Esophagus muscularis mucosa (tissue), 4 donors: ENCODE results near the gene GPR78. TPM values are rescaled to one million over a fixed set of nuclear protein-coding genes. Genes with fewer than 3 reads are reported as not detected.

ENCODE experiments used
- DNase-seq: peaks from one replicate; pipeline ENCODE4 v3.0.0-alpha.2; 2017; ENCODE audit errors: extremely low spot score
- H3K27ac ChIP-seq, 4 donors: fragments of 200-600 bp; sonication (generic); replicated peaks in 1 of 4; 1 replicate in 3 of 4; 2 replicates in 1 of 4; pipeline ENCODE4 v1.5.1; 2016 to 2019; ENCODE audit warnings: mild to moderate bottlenecking in 1 of 4
- H3K27me3 ChIP-seq, 4 donors: fragments of 200-600 bp; sonication (generic); one replicate each; pipeline versions ENCODE4 v1.5.1 to v1.6.0; 2016 to 2019
- H3K36me3 ChIP-seq, 4 donors: fragments of 200-600 bp; sonication (generic); one replicate each; pipeline ENCODE4 v1.5.1; 2016 to 2019
- H3K4me1 ChIP-seq, 4 donors: fragments of 200-600 bp; sonication (generic); one replicate each; pipeline ENCODE4 v1.5.1; 2016 to 2019
- H3K4me3 ChIP-seq, 4 donors: fragments of 200-600 bp; sonication (generic); 1 replicate in 2 of 4; 2 replicates in 2 of 4; pipeline ENCODE4 v1.5.1; 2016 to 2019; ENCODE audit warnings: mild to moderate bottlenecking in 4 of 4, moderate library complexity in 1 of 4
- H3K9me3 ChIP-seq, 4 donors: fragments of 200-600 bp; sonication (generic); 1 replicate in 3 of 4; 2 replicates in 1 of 4; pipeline ENCODE4 v1.5.1; 2016 to 2019
- EP300 ChIP-seq: sonication (generic); formaldehyde crosslinking; IDR thresholded peaks from one replicate; pipeline ENCODE4 v1.6.1; 2017; ENCODE audit warnings: antibody characterized with exemption
- POLR2A ChIP-seq: fragments of 450-650 bp; IDR thresholded peaks from one replicate; pipeline ENCODE4 v1.6.1; 2017; ENCODE audit warnings: antibody characterized with exemption, moderate library complexity, mild to moderate bottlenecking, low read depth
- POLR2AphosphoS5 ChIP-seq, 2 donors: sonication (generic); formaldehyde crosslinking; IDR thresholded peaks; one replicate each; pipeline ENCODE4 v1.6.1; 2017; ENCODE audit warnings: antibody characterized with exemption in 2 of 2
- WGBS: methylation state at CpG from one replicate; pipeline ENCODE4 v1.1.5; 2018; 5-methylcytosine and 5-hydroxymethylcytosine counted together
- intact Hi-C: fragments of 100-400 bp; cut with DNase I; formaldehyde crosslinking; loops from one replicate; pipeline ENCODE4 v1.15.1; 2023
- total RNA-seq, 4 donors: library from RNA; depleted of rRNA; stranded (reverse); fragments of >200 nt; gene quantifications; one replicate each; pipeline versions ENCODE4 v1.1.0 to v1.2.1, GENCODE V29; 2016
- TF ChIP-seq, protein P1 (sequence below), 3 experiments: fragments of 200-600 bp in 2 of 3; fragments of 450-650 bp in 1 of 3; sonication (generic) in 2 of 3; IDR thresholded peaks; one replicate each; pipeline ENCODE4 v1.5.1; 2017 to 2019; ENCODE audit warnings: antibody characterized with exemption in 3 of 3, mild to moderate bottlenecking in 2 of 3, moderate library complexity in 1 of 3

Gene GPR78
- total RNA-seq, 4 donors from 2014 or later = not detected

DNA sequence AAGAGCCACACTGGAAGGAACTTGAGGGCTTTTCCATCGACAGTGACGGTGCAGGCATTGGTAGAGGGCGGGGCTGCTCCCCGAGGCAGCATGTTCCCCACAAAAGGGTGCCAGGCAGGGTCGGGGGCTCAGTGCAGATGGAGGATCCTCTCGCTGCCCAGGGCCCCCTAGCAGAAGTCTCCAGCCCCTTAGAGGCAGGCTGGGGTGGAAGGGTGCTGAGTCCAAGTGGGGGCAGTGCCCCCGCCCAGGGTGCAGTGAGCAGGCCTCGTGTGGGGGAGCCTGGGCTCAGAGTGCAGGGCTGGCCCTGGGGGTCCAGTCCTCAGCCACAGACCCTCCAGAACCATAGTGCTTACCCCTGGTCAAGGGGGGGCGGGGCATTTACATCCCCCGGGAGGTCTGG, 21.4 kb downstream of the GPR78 start:
- Histone ChIP-seq H3K4me3 (no peak overlapping the region), H3K27ac (no peak overlapping the region), H3K36me3 (no peaks in the 10 kb centered on the region), H3K9me3 (no peaks in the 10 kb centered on the region), H3K27me3 (peaks cover 0 to 26% (median 0%) of the 10 kb centered on the region in 4 donors), H3K4me1 (no peaks in the 10 kb centered on the region)
- WGBS = 83% methylated on average over 6 of the region's 10 CpGs
- no peak for TF ChIP-seq POLR2AphosphoS5 (IDR thresholded peaks at IDR 0.05)
- TF ChIP-seq POLR2A = no peak
- no peak for TF ChIP-seq EP300
- TF ChIP-seq, protein P1, sequence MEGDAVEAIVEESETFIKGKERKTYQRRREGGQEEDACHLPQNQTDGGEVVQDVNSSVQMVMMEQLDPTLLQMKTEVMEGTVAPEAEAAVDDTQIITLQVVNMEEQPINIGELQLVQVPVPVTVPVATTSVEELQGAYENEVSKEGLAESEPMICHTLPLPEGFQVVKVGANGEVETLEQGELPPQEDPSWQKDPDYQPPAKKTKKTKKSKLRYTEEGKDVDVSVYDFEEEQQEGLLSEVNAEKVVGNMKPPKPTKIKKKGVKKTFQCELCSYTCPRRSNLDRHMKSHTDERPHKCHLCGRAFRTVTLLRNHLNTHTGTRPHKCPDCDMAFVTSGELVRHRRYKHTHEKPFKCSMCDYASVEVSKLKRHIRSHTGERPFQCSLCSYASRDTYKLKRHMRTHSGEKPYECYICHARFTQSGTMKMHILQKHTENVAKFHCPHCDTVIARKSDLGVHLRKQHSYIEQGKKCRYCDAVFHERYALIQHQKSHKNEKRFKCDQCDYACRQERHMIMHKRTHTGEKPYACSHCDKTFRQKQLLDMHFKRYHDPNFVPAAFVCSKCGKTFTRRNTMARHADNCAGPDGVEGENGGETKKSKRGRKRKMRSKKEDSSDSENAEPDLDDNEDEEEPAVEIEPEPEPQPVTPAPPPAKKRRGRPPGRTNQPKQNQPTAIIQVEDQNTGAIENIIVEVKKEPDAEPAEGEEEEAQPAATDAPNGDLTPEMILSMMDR (IDR thresholded peaks at IDR 0.05) = no peak
- intact Hi-C loops = loop anchor here (10.0 kb wide), 1 partner anchor 313 kb away; no protein-coding TSS in a partner anchor
- no peak for DNase-seq

DNA sequence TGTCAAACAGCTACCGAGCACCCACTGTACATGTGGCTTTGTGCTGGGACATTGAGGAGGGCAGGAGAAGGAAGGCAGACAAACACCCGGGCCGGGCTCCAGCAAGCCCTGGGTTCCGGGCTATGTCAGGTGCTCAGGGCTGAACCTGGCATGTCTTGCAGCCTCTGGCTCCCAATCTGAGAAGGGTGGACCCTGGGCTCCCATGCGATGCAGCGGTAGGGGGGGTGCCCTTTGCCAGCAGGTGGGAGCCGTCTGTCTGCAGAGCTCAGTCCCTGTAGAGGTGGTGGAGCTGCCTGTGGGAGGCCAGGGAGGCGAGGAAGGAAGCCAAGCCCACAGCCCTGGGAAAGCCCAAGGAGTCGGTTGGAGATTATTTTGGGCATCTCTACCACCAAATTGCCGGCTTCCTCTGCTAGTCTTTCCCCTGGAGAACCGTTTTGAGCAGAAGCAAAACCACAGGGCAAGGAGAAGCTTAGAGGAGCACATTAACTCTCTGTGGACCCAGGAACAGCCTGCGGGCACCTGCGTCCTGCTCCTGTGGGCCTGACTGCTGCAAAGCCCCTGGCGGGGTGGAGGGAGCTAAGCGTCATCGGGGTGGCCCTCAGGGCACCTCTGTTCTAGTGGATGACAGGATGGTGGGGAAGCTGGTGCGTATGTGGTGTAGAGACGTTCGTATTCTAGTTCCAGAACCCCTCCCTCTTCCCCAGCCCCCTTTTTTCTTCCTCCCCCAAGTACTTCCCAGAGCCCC, 22.7 kb downstream of the GPR78 start:
- no peak overlapping the region for H3K4me3 ChIP-seq
- intact Hi-C loops = loop anchor here (10.0 kb wide), 1 partner anchor 312 kb away; no protein-coding TSS in a partner anchor
- 58% methylated on average over 11 of the region's 19 CpGs for WGBS

DNA sequence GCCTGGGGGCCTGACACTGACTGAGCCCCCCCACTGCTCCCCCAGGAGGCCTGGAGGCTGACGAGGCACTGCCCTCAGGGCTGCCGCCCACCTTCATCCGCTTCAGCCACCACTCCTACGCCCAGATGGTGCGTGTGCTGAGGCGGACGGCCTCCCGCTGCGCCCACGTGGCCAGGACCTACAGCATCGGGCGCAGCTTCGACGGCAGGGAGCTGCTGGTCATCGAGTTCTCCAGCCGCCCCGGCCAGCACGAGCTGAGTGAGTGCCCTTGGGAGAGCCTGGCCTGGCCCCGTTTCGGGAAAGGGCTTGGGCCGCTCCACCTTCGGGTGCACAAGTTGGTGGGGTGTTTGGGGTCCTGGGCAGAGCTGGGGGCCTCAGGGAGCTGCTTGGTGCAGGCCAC, 23.7 kb downstream of the GPR78 start:
- Histone ChIP-seq H3K4me1 (peaks cover 5 to 8% (median 7%) of the 10 kb centered on the region in 4 donors), H3K27ac (no peak overlapping the region), H3K27me3 (peaks cover 0 to 49% (median 2%) of the 10 kb centered on the region in 4 donors), H3K9me3 (no peaks in the 10 kb centered on the region), H3K4me3 (no peak overlapping the region), H3K36me3 (no peaks in the 10 kb centered on the region)
- TF ChIP-seq EP300 = no peak
- no peak for TF ChIP-seq POLR2AphosphoS5 (IDR thresholded peaks at IDR 0.05)
- TF ChIP-seq, protein P1 (IDR thresholded peaks at IDR 0.05) = no peak
- 82% methylated on average over 19 of the region's 22 CpGs for WGBS
- no peak for DNase-seq
- intact Hi-C loops = loop anchor here (10.0 kb wide), 1 partner anchor 311 kb away; no protein-coding TSS in a partner anchor

More for the DNA sequence above, 22.7 kb downstream of the GPR78 start:
- Histone ChIP-seq H3K36me3 (no peaks in the 10 kb centered on the region), H3K27me3 (peaks cover 0 to 39% (median 2%) of the 10 kb centered on the region in 4 donors), H3K4me1 (peaks cover 4 to 5% (median 5%) of the 10 kb centered on the region in 4 donors), H3K9me3 (no peaks in the 10 kb centered on the region), H3K27ac (no peak overlapping the region)
- DNase-seq = no peak
- TF ChIP-seq, protein P1 (IDR thresholded peaks at IDR 0.05) = no peak
- TF ChIP-seq POLR2AphosphoS5 (IDR thresholded peaks at IDR 0.05) (no peak), EP300 (no peak), POLR2A (no peak)

DNA sequence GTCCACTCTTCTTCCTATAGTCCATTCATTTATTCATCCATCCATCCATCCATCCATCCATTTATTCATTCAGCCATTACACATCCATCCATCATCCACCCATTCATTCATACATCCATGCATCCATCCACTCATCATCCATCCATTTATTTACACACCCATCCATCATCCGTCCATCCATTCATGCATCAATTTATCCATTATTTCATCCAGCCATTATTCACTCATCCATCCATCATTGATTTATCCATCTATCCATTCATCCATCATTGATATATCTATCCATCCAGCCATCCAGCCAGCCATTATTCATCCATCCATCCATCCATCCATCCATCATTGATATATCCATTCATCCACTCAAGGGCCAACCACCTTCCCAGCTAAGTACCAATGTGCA, 25.1 kb downstream of the GPR78 start:
- Histone ChIP-seq H3K27me3 (peaks cover 0 to 46% (median 2%) of the 10 kb centered on the region in 4 donors), H3K9me3 (no peaks in the 10 kb centered on the region), H3K4me1 (peaks cover 5 to 8% (median 7%) of the 10 kb centered on the region in 4 donors), H3K27ac (no peak overlapping the region), H3K36me3 (no peaks in the 10 kb centered on the region), H3K4me3 (no peak overlapping the region)
- 98% methylated on average over 1 of the region's 1 CpG for WGBS
- no peak for DNase-seq
- no peak for TF ChIP-seq POLR2AphosphoS5 (IDR thresholded peaks at IDR 0.05)
- no peak for TF ChIP-seq EP300
- TF ChIP-seq, protein P1 (IDR thresholded peaks at IDR 0.05) = no peak
- TF ChIP-seq POLR2A = no peak
- intact Hi-C loops = loop anchor here (10.0 kb wide), 1 partner anchor 310 kb away; no protein-coding TSS in a partner anchor
